Thyroid gland (tissue), 4 donors: ENCODE results near the gene HTRA3.

ENCODE experiments used
- POLR2A ChIP-seq, 2 donors: fragments of 450-650 bp; IDR thresholded peaks; one replicate each; pipeline ENCODE4 v1.6.1; 2017; ENCODE audit warnings: antibody characterized with exemption in 2 of 2, mild to moderate bottlenecking in 2 of 2, moderate library complexity in 1 of 2
- TF ChIP-seq, protein P1 (sequence below), 6 experiments: fragments of 200-600 bp in 3 of 6; fragments of 450-650 bp in 3 of 6; sonication (generic) in 3 of 6; IDR thresholded peaks; one replicate each; pipeline ENCODE4 v1.5.1; 2016 to 2019; ENCODE audit warnings: antibody characterized with exemption in 6 of 6, mild to moderate bottlenecking in 2 of 6, inconsistent platforms in 1 of 6, moderate library complexity in 1 of 6

DNA sequence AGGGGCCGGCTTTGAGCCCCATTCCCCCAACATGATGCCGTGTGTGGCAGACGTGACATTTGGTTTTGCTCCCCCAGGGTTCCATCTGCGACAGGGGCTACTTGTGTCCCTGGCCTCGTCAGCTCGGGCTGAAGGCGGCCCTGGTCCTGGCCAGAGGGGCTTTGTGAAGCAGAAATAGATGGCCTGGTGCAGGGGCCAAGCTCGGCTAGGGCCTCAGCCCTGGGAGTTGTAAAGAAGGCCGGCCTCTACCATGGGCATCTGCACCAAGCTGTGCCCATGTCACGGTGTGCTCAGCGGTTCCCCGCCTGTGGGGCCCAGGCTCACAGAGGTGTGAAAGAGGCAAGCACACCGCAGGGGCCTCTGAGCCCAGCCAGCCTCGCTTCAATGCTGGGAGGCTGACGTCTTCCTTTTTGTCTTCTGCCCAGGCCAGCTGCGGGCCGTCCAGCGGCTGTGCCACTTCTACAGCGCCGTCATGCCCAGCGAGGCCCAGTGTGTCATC, 38.0 kb upstream of the HTRA3 start:
- no peak for TF ChIP-seq POLR2A (IDR thresholded peaks at IDR 0.05)
- TF ChIP-seq, protein P1, sequence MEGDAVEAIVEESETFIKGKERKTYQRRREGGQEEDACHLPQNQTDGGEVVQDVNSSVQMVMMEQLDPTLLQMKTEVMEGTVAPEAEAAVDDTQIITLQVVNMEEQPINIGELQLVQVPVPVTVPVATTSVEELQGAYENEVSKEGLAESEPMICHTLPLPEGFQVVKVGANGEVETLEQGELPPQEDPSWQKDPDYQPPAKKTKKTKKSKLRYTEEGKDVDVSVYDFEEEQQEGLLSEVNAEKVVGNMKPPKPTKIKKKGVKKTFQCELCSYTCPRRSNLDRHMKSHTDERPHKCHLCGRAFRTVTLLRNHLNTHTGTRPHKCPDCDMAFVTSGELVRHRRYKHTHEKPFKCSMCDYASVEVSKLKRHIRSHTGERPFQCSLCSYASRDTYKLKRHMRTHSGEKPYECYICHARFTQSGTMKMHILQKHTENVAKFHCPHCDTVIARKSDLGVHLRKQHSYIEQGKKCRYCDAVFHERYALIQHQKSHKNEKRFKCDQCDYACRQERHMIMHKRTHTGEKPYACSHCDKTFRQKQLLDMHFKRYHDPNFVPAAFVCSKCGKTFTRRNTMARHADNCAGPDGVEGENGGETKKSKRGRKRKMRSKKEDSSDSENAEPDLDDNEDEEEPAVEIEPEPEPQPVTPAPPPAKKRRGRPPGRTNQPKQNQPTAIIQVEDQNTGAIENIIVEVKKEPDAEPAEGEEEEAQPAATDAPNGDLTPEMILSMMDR (IDR thresholded peaks at IDR 0.05): no peak
